HG03066 (cell line): ENCODE measurements around the gene C17orf58.
"Not testable (repeated sequence)": the region's sequence is repeated elsewhere in the genome, so short reads cannot be mapped to it uniquely, and the experiment has no call there.

Experiments
- ATAC-seq: cut with Tn5 transposase; IDR thresholded peaks from one replicate; pipeline ENCODE4 v1.9.1; 2021; ENCODE audit warnings: low read depth; ENCODE audit not compliant: unreplicated experiment

The C17orf58 gene

GRCh38 chr17:68006797-68007196, 10.5 kb upstream of the C17orf58 start:
- no peak for ATAC-seq

GRCh38 chr17:68004201-68004600, 7.9 kb upstream of the C17orf58 start:
- no peak for ATAC-seq

- no peak for ATAC-seq
Measured at GRCh38 chr17:67999291-67999911, 3.1 kb upstream of the C17orf58 start.

GRCh38 chr17:67998466-67998865, 2.2 kb upstream of the C17orf58 start:
- no peak for ATAC-seq

GRCh38 chr17:67995570-67996263, 552 bp downstream of the C17orf58 start:
- no peak for ATAC-seq

GRCh38 chr17:67994817-67995569, 1.3 kb downstream of the C17orf58 start:
- no peak for ATAC-seq

- peak; percentile 3 for ATAC-seq
Measured at GRCh38 chr17:67993998-67994361, 2.3 kb downstream of the C17orf58 start.

GRCh38 chr17:67993153-67993997, 2.9 kb downstream of the C17orf58 start:
- ATAC-seq, result peak; percentile 61

- ATAC-seq, result no peak
Measured at GRCh38 chr17:67992548-67993152, 3.6 kb downstream of the C17orf58 start.

GRCh38 chr17:67990909-67991308, 5.4 kb downstream of the C17orf58 start:
- ATAC-seq, result no peak

GRCh38 chr17:67983383-67983688, 12.9 kb downstream of the C17orf58 start:
- ATAC-seq, result no peak

GRCh38 chr17:67982686-67983382, 13.4 kb downstream of the C17orf58 start:
- ATAC-seq, result no peak

- ATAC-seq, result no peak
Measured at GRCh38 chr17:67982034-67982640, 14.1 kb downstream of the C17orf58 start.

GRCh38 chr17:67980883-67981282, 15.4 kb downstream of the C17orf58 start:
- not testable (repeated sequence) for ATAC-seq

GRCh38 chr17:67980456-67980855, 15.8 kb downstream of the C17orf58 start:
- ATAC-seq, result no peak

GRCh38 chr17:67976306-67976705, 20.0 kb downstream of the C17orf58 start:
- ATAC-seq, result not testable (repeated sequence)

GRCh38 chr17:67974598-67975066, 21.6 kb downstream of the C17orf58 start:
- no peak for ATAC-seq

GRCh38 chr17:67974185-67974584, 22.1 kb downstream of the C17orf58 start:
- no peak for ATAC-seq

GRCh38 chr17:67970783-67971182, 25.5 kb downstream of the C17orf58 start:
- no peak for ATAC-seq
